NT2/D1 (cell line): ENCODE results near the gene B4GALNT1.

Experiments used
- YY1 ChIP-seq: IDR thresholded peaks from 2 replicates; pipeline ENCODE4 v1.6.1; 2011; ENCODE audit not compliant: insufficient read length, insufficient read depth
- ZNF274 ChIP-seq: IDR thresholded peaks from 2 replicates; pipeline ENCODE4 v1.6.1; 2011; ENCODE audit warnings: mild to moderate bottlenecking, low read depth, low read length

DNA sequence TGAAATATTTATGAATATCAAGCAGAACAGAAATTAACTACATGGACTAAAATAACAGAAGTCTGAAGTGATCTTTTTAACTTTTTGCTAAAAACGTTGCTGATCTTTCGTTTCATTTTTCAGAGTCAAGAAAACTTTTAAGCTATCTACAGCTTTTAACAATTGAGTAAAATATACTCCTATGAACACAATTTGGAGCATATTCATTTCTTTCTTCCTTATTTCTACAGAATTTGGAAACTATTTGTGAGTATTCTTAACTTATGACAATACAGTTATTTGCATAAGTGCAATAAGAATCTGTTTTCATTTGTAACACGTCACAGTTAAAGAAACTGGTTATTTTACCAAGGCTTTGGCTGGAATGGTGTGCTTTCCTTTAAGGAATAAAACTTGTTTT lies 21.0 kb upstream of the B4GALNT1 start:
- TF ChIP-seq YY1 (no peak), ZNF274 (no peak)
